KMS-11 (cell line): Measurements from ENCODE around the gene LVRN.
A peak's percentile ranks its signal among the peaks of the same experiment; 100 is the strongest.

Source experiments
- H2AFZ ChIP-seq: fragments of 200-600 bp; sonication (generic); 2 replicates; pipeline ENCODE4 v1.6.1; 2016; ENCODE audit warnings: antibody characterized with exemption, mixed run types, low read depth
- H3K27ac ChIP-seq: fragments of 200-600 bp; sonication (generic); 2 replicates; pipeline ENCODE4 v1.6.1; 2016; ENCODE audit warnings: mild to moderate bottlenecking, mixed run types
- H3K27me3 ChIP-seq: fragments of 200-600 bp; sonication (generic); 2 replicates; pipeline ENCODE4 v1.6.1; 2017; ENCODE audit warnings: mild to moderate bottlenecking, low read depth, mixed run types, moderate library complexity; ENCODE audit not compliant: insufficient read depth
- H3K36me3 ChIP-seq: fragments of 200-600 bp; sonication (generic); 2 replicates; pipeline ENCODE4 v1.6.1; 2017; ENCODE audit warnings: mild to moderate bottlenecking, mixed run types; ENCODE audit not compliant: insufficient read depth
- H3K4me1 ChIP-seq: fragments of 200-600 bp; sonication (generic); 2 replicates; pipeline ENCODE4 v1.6.1; 2016; ENCODE audit warnings: mild to moderate bottlenecking, low read depth, mixed run types; ENCODE audit not compliant: poor library complexity, severe bottlenecking
- H3K4me2 ChIP-seq: fragments of 200-600 bp; sonication (generic); 2 replicates; pipeline ENCODE4 v1.7.0; 2016; ENCODE audit warnings: mild to moderate bottlenecking, mixed run types
- H3K4me3 ChIP-seq: fragments of 200-600 bp; sonication (generic); IDR thresholded peaks from 2 replicates; pipeline ENCODE4 v1.6.1; 2017; ENCODE audit warnings: low read depth, low read length, mixed read lengths; ENCODE audit not compliant: insufficient read depth
- H3K79me2 ChIP-seq: fragments of 200-600 bp; sonication (generic); 2 replicates; pipeline ENCODE4 v1.6.1; 2016; ENCODE audit warnings: low read depth, mixed run types; ENCODE audit not compliant: insufficient read depth
- H3K9ac ChIP-seq: fragments of 200-600 bp; sonication (generic); 2 replicates; pipeline ENCODE4 v1.6.1; 2016; ENCODE audit warnings: mild to moderate bottlenecking, mixed run types
- H4K20me1 ChIP-seq: fragments of 200-600 bp; sonication (generic); 2 replicates; pipeline ENCODE4 v1.6.1; 2016; ENCODE audit warnings: mild to moderate bottlenecking, mixed run types; ENCODE audit not compliant: insufficient read depth
- TF ChIP-seq, protein P1 (sequence below): fragments of 200-600 bp; sonication (generic); conservative IDR thresholded peaks from 2 replicates; pipeline ENCODE4 v1.6.1; 2017; ENCODE audit warnings: low read depth, mild to moderate bottlenecking, antibody characterized with exemption, low read length, moderate library complexity, mixed read lengths

Gene LVRN

DNA sequence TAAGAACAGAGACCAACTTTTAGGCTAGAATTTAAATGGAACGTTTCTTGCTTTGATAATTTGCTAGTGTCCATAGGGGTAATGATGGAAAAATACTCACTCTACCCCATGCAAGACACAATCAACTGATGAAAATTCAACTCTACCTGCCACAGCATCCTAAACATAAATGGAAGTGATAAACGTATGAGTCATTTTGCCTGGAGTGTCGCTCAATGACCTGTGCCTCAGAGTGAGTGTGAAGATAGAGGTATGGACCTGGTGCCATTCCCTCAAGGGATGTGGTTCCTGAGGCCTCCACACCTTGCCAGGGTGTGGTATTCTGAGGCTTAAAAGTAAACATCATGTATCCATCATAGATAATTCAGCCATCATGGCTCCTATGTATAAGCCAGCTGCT is 84.0 kb downstream of the LVRN start:
- Histone ChIP-seq H3K9ac (no peak overlapping the region), H3K4me1 (peaks cover 10% of the 10 kb centered on the region), H3K36me3 (no peaks in the 10 kb centered on the region), H4K20me1 (no peaks in the 10 kb centered on the region), H3K27me3 (no peaks in the 10 kb centered on the region), H3K4me2 (0 out of 2 replicates have a peak overlapping the region, but pooled peaks have one; percentile 21), H3K79me2 (no peaks in the 10 kb centered on the region), H3K27ac (no peak overlapping the region), H3K4me3 (no peak overlapping the region), H2AFZ (no peak overlapping the region)
- TF ChIP-seq, protein P1, sequence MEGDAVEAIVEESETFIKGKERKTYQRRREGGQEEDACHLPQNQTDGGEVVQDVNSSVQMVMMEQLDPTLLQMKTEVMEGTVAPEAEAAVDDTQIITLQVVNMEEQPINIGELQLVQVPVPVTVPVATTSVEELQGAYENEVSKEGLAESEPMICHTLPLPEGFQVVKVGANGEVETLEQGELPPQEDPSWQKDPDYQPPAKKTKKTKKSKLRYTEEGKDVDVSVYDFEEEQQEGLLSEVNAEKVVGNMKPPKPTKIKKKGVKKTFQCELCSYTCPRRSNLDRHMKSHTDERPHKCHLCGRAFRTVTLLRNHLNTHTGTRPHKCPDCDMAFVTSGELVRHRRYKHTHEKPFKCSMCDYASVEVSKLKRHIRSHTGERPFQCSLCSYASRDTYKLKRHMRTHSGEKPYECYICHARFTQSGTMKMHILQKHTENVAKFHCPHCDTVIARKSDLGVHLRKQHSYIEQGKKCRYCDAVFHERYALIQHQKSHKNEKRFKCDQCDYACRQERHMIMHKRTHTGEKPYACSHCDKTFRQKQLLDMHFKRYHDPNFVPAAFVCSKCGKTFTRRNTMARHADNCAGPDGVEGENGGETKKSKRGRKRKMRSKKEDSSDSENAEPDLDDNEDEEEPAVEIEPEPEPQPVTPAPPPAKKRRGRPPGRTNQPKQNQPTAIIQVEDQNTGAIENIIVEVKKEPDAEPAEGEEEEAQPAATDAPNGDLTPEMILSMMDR, result no peak

DNA sequence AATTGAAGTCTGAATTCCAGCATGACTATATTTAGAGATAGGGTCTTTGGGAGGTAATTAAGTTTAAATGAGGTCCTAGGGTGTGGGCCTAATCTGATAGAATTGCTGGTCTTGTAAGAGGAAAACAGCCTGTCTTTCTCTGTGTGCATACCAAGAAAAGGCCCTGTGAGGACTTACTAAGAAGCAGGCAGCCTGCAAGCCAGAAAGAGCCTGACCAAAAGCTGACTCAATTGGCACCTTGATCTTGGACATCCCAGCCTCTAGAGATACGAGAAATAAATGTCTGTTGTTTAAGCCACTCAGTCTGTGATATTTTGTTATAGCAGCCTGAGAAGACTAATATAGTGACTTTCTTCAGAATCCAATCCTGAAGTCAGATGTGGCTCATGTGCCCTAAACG is 84.5 kb downstream of the LVRN start:
- no peaks in the 10 kb centered on the region for H3K36me3 ChIP-seq
- no peaks in the 10 kb centered on the region for H4K20me1 ChIP-seq
- peaks cover 10% of the 10 kb centered on the region for H3K4me1 ChIP-seq
- no peak overlapping the region for H2AFZ ChIP-seq
- H3K4me3 ChIP-seq, result no peak overlapping the region
- no peak overlapping the region for H3K27ac ChIP-seq
- no peak overlapping the region for H3K9ac ChIP-seq
- H3K4me2 ChIP-seq, result no peak overlapping the region
- TF ChIP-seq, protein P1, result no peak
- H3K79me2 ChIP-seq, result no peaks in the 10 kb centered on the region
- H3K27me3 ChIP-seq, result no peaks in the 10 kb centered on the region

DNA sequence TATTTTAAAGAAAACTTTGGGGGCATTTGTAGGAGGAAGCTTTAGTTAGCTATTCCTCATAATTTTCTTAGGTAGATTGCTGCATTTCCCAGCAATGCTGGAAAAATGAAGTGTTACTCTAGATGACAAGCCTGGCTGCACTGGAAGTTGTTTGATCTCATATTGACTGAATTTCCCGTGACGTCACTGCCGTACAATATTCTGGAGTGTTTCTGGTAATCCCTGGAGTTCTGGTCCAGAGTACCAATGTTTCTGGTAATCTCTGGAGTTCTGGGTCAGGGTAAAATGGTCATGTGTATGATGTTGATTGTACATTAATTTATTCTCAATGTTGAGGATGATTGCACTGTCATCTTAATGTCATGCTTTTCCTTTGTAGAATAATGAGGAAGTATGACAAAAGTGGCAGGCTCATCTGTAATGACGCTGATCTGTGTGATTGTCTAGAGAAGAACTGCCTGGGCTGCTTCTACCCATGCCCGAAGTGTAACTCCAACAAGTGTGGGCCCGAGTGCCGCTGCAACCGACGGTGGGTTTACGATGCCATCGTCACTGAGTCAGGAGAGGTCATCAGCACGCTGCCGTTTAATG is 96.2 kb downstream of the LVRN start:
- no peaks in the 10 kb centered on the region for H3K4me1 ChIP-seq
- no peak overlapping the region for H3K27ac ChIP-seq
- H3K4me3 ChIP-seq, result no peak overlapping the region
- H3K36me3 ChIP-seq, result no peaks in the 10 kb centered on the region
- H3K9ac ChIP-seq, result no peak overlapping the region
- no peaks in the 10 kb centered on the region for H3K79me2 ChIP-seq
- no peaks in the 10 kb centered on the region for H4K20me1 ChIP-seq
- TF ChIP-seq, protein P1, result no peak
- no peak overlapping the region for H3K4me2 ChIP-seq
- H3K27me3 ChIP-seq, result no peaks in the 10 kb centered on the region
- H2AFZ ChIP-seq, result no peak overlapping the region

DNA sequence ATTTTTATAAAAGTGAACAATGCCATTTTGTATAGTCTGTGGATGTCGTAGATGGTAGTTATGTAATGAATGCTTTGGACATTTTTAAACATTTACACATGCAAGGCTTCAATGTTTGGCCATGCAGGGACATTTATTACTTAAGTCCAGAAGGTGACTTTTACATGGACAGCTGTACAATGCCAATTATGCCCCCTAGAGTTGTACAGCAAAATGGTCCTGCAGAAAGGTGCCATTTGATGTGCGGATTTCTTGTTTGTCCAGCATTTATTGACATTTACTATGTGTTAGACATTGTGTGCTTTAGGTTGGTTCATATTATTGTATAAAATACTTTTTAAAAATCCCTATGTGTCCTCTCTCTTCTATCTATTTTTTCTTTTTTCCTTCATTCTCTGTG is 100.1 kb downstream of the LVRN start:
- Histone ChIP-seq H2AFZ (no peak overlapping the region), H3K36me3 (no peaks in the 10 kb centered on the region), H3K27ac (no peak overlapping the region), H3K4me2 (no peak overlapping the region), H3K79me2 (no peaks in the 10 kb centered on the region), H3K4me1 (no peaks in the 10 kb centered on the region), H3K27me3 (no peaks in the 10 kb centered on the region), H3K4me3 (no peak overlapping the region), H4K20me1 (no peaks in the 10 kb centered on the region), H3K9ac (no peak overlapping the region)
- TF ChIP-seq, protein P1, result no peak
